Pancreas (tissue), 10 donors: Measurements from ENCODE around the gene DENND6B. TPM values are rescaled to one million over a fixed set of nuclear protein-coding genes. Genes with fewer than 3 reads are reported as not detected.

Experiments used
- ATAC-seq, 4 donors: fragments of 200-7000 bp; cut with Tn5 transposase; one replicate each; pipeline versions ENCODE4 v1.8.0 to v1.9.1; 2020; ENCODE audit warnings: mild to moderate bottlenecking in 4 of 4, moderate library complexity in 4 of 4
- DNase-seq, 6 donors: peaks; one replicate each; pipeline ENCODE4 v3.0.0-alpha.2; 2020
- FAIRE-seq: peaks from 2 replicates; lab custom pipeline; 2012; peaks lifted over from hg19 to GRCh38; lab: Jason Lieb, UNC
- H3K27ac ChIP-seq, 4 donors: fragments of 200-600 bp; sonication (generic); 1 replicate in 3 of 4; 2 replicates in 1 of 4; pipeline versions ENCODE4 v1.5.0 to v1.8.0; 2020
- H3K27me3 ChIP-seq, 4 donors: fragments of 200-600 bp; one replicate each; pipeline ENCODE4 v1.8.0; 2021
- H3K36me3 ChIP-seq, 3 donors: fragments of 200-600 bp; sonication (generic) in 1 of 3; one replicate each; pipeline versions ENCODE4 v1.5.0 to v1.8.0; 2020 to 2021
- H3K4me1 ChIP-seq, 3 donors: fragments of 200-600 bp; one replicate each; pipeline ENCODE4 v1.8.0; 2021
- H3K4me3 ChIP-seq, 4 donors: fragments of 200-600 bp; sonication (generic) in 2 of 4; one replicate each; pipeline versions ENCODE4 v1.5.0 to v1.8.0; 2020 to 2021
- H3K9me3 ChIP-seq, 4 donors: fragments of 200-600 bp; one replicate each; pipeline ENCODE4 v1.8.0; 2021
- CTCF ChIP-seq, 4 donors: fragments of 200-600 bp; sonication (generic) in 3 of 4; IDR thresholded peaks; one replicate each; pipeline versions ENCODE4 v1.5.0 to v1.8.0; 2021; ENCODE audit warnings: antibody characterized with exemption in 4 of 4
- WGBS, 2 donors: extraction: QIAGEN DNeasy Blood & Tissue Kit; methylation state at CpG; one replicate each; pipeline ENCODE4 v1.1.7; 2013; 5-methylcytosine and 5-hydroxymethylcytosine counted together
- intact Hi-C, 3 donors: fragments of 100-400 bp; cut with DNase I; formaldehyde crosslinking; loops; one replicate each; pipeline versions ENCODE4 v1.11.1 to v1.14.2; 2022
- polyA plus RNA-seq, 2 donors: library from polyadenylated mRNA; stranded (reverse); fragments of 200-250 nt; gene quantifications; one replicate each; pipeline ENCODE4 v1.2.3, GENCODE V29; 2013
- total RNA-seq, 6 donors: library from RNA; stranded (reverse); fragmentation: NEBNext Ultra II Directional in 4 of 6; extraction: Animal tissue kit (Norgen Biotek cat#: 25700) in 4 of 6; gene quantifications; one replicate each; pipeline versions ENCODE4 v1.2.1 to v1.2.4, GENCODE V29; 2021 to 2023
- donor health status: healthy with polysubstance abuse.
- donor health status: DM: no; HTN: no; CAD: no; lungs with moderate emphysema.
- donor health status: DM: no; HTN: no; CAD: no.
- donor health status: control.
- donor health status: control.
- donor health status: Bipolar disorder and iron deficiency.
- donor health status: DM: yes; HTN: yes; CAD: no.
- donor health status: DM: no; HTN: no; CAD: no.
- donor health status: DM: no; HTN: no; CAD: no.
- donor health status: DM: yes; HTN: yes; CAD: no.

Gene DENND6B
- total and polyA plus RNA-seq, 8 donors = 4.3 to 25.3 (median 6.2) TPM

- Histone ChIP-seq H3K4me3 (peak overlapping the region in 3 of 4 donors; percentile 19 to 49 (median 40)), H3K27me3 (no peaks in the 10 kb centered on the region), H3K27ac (no peak overlapping the region), H3K36me3 (no peaks in the 10 kb centered on the region), H3K4me1 (peaks cover 26 to 30% (median 29%) of the 10 kb centered on the region in 3 donors), H3K9me3 (no peaks in the 10 kb centered on the region)
- peak in 1 of 6 donors; percentile 33 for DNase-seq
- intact Hi-C loops = loop anchor here in 1 of 3 donors (10.0 kb wide), 1 partner anchor 345 kb away; no protein-coding TSS in a partner anchor
- no peak for ATAC-seq
- no peak for FAIRE-seq
- WGBS, 2 donors = 30 to 36% methylated on average over 18 of the region's 18 CpGs
- no peak for TF ChIP-seq CTCF (IDR thresholded peaks at IDR 0.05)
These were observed 57.2 kb downstream of the DENND6B start for GRCh38 chr22:50269573-50269969.

GRCh38 chr22:50268655-50269113 lies 58.1 kb downstream of the DENND6B start:
- no peak overlapping the region for H3K27ac ChIP-seq
- no peaks in the 10 kb centered on the region for H3K27me3 ChIP-seq
- ATAC-seq (peak in 3 of 4 donors; percentile 15 to 51 (median 39)), FAIRE-seq (no peak), DNase-seq (peak in 3 of 6 donors; percentile 57 to 81 (median 79))
- peaks cover 26 to 30% (median 29%) of the 10 kb centered on the region in 3 donors for H3K4me1 ChIP-seq
- H3K4me3 ChIP-seq = no peak overlapping the region
- WGBS, 2 donors = 29 to 30% methylated on average over 9 of the region's 9 CpGs
- no peaks in the 10 kb centered on the region for H3K9me3 ChIP-seq
- intact Hi-C loops = loop anchor here in 1 of 3 donors (10.0 kb wide), 1 partner anchor 346 kb away; no protein-coding TSS in a partner anchor
- no peak for TF ChIP-seq CTCF (IDR thresholded peaks at IDR 0.05)
- H3K36me3 ChIP-seq = no peaks in the 10 kb centered on the region

GRCh38 chr22:50267591-50268390 lies 59.0 kb downstream of the DENND6B start:
- 8 to 10% methylated on average over 53 to 75 of the region's 75 CpGs for WGBS, 2 donors
- intact Hi-C loops = loop anchor here in 1 of 3 donors (10.0 kb wide), 1 partner anchor 347 kb away; no protein-coding TSS in a partner anchor
- Histone ChIP-seq H3K27me3 (no peaks in the 10 kb centered on the region), H3K9me3 (no peaks in the 10 kb centered on the region), H3K27ac (no peak overlapping the region), H3K4me3 (peak overlapping the region in 2 of 4 donors; percentile 32 to 43), H3K4me1 (peaks cover 26 to 30% (median 29%) of the 10 kb centered on the region in 3 donors), H3K36me3 (no peaks in the 10 kb centered on the region)
- DNase-seq (peak in 5 of 6 donors; percentile 68 to 91 (median 79)), FAIRE-seq (no peak), ATAC-seq (peak; percentile 72 to 76 (median 74))
- no peak for TF ChIP-seq CTCF (IDR thresholded peaks at IDR 0.05)

- 48 to 57% methylated on average over 33 to 37 of the region's 37 CpGs for WGBS, 2 donors
- no peak for DNase-seq
- no peak for FAIRE-seq
- no peaks in the 10 kb centered on the region for H3K9me3 ChIP-seq
- intact Hi-C loops = loop anchor here in 1 of 3 donors (10.0 kb wide), 1 partner anchor 348 kb away; no protein-coding TSS in a partner anchor
- no peaks in the 10 kb centered on the region for H3K36me3 ChIP-seq
- peak overlapping the region in 2 of 4 donors; percentile 32 to 43 for H3K4me3 ChIP-seq
- TF ChIP-seq CTCF (IDR thresholded peaks at IDR 0.05) = no peak
- H3K27me3 ChIP-seq = no peaks in the 10 kb centered on the region
- H3K27ac ChIP-seq = no peak overlapping the region
- peaks cover 26 to 30% (median 29%) of the 10 kb centered on the region in 3 donors for H3K4me1 ChIP-seq
- ATAC-seq = no peak
These were observed 59.8 kb downstream of the DENND6B start for GRCh38 chr22:50266994-50267393.
